HG03442 (cell line): ENCODE measurements around the gene CYP27A1.
A peak's percentile ranks its signal among the peaks of the same experiment; 100 is the strongest.

ENCODE experiments used
- ATAC-seq: cut with Tn5 transposase; IDR thresholded peaks from one replicate; pipeline ENCODE4 v1.9.1; 2021; ENCODE audit warnings: mild to moderate bottlenecking, moderate library complexity; ENCODE audit not compliant: unreplicated experiment

CYP27A1 gene

GRCh38 chr2:218781691-218782527, at the start of gene CYP27A1:
Gene CYP27A1, plus strand, starts transcription at chr2:218782147. Its CDS starts 36 bp downstream, at chr2:218782183.
- no peak for ATAC-seq

- no peak for ATAC-seq
Measured at GRCh38 chr2:218732761-218733158, 49.2 kb upstream of the CYP27A1 start.

GRCh38 chr2:218733171-218734021, 48.6 kb upstream of the CYP27A1 start:
- ATAC-seq = peak; percentile 42

- ATAC-seq = no peak
Measured at GRCh38 chr2:218734190-218734975, 47.6 kb upstream of the CYP27A1 start.

DNA sequence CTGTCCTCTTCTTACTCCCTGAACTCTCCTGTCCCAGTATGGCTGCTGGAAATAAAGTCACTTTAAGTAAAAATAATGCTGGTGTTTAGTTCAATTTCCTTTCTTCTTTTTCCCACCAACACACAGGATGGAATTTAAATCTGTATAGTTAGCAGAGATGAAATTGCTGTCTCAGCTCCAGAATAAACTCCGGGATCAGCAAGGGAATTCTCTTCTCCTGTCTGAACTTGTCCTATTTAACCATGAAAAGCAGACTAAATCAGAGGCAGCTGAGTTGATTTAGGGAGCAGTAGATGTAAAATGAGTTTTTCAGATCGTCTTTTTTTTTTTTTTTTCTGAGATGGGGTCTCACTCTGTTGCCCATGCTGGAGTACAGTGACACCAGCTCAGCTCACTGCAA, 45.4 kb upstream of the CYP27A1 start:
- ATAC-seq = no peak

- peak; percentile 63 for ATAC-seq
Measured at GRCh38 chr2:218743068-218743467, 38.9 kb upstream of the CYP27A1 start.

- ATAC-seq = no peak
Measured at GRCh38 chr2:218744615-218745014, 37.3 kb upstream of the CYP27A1 start.

GRCh38 chr2:218745160-218745558, 36.8 kb upstream of the CYP27A1 start:
- ATAC-seq = no peak

DNA sequence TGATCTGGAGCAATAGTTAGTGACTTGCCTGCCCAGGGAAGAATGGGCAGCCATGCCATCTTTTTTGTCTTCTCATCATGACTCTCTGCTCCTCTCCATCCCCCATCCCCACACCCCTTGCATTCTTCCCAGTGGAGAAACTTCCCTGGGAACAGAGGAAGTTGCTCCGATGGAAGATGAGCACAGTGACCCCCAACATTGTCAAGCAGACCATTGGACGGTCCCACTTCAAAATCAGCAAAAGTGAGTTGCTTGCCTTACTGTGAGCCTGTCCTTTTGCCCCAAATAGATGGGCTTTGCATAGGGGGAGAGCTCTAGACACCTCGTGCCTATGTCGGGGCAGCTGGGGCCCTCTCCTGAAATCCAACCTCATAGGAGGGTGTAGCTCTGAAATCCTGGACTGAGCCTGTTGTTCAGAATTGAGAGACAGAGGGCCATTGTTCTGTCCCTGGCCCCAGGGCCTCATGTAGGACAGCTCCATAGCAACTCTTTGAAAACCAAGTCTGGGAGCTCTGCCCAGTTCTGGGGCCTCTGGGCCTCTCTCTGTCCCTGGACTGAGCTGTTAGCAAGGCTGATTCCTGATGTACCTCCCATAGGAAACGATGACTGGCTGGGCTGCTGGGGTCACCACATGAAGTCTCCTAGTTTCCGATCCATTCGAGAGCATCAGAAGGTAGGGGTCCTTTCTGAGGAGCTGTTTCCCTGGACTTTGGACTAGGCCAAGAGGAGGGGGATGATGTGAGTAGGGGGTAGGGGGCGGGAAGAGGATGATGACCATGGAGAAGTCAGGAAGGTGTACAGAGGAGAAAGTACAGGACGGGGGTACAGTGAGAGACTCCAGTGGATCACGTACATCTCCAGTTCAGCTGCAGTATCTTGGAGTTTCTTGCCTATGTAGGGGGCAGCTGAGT, 36.1 kb upstream of the CYP27A1 start:
- ATAC-seq = no peak

DNA sequence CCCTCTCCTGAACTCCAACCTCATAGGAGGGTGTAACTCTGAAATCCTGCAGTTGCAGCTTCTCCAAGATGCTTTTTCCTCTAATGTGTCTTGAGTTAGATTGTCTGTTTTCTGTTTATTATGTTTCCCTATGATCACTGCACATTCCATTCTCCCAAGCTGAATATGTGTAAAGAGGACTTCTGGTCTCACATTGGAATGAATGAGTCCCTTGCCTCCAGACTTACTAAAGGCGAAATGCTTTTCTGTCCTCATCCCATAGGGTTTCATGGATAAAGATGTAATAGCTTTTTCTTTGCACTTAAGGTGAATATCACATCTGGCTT, 35.5 kb upstream of the CYP27A1 start:
- ATAC-seq = no peak

DNA sequence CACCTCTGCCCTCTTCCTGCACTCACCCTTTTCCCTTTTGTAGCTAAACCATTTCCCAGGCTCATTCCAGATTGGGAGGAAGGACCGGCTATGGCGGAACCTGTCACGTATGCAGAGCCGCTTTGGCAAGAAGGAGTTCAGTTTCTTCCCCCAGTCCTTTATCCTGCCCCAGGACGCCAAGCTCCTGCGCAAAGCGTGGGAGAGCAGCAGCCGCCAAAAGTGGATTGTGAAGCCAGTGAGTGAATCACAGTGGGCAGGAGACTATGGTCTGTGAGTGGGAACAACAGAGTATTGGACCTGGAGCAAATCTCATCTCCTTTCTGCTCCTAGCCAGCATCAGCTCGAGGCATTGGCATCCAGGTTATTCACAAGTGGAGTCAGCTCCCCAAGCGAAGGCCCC, 35.0 kb upstream of the CYP27A1 start:
- ATAC-seq = no peak

DNA sequence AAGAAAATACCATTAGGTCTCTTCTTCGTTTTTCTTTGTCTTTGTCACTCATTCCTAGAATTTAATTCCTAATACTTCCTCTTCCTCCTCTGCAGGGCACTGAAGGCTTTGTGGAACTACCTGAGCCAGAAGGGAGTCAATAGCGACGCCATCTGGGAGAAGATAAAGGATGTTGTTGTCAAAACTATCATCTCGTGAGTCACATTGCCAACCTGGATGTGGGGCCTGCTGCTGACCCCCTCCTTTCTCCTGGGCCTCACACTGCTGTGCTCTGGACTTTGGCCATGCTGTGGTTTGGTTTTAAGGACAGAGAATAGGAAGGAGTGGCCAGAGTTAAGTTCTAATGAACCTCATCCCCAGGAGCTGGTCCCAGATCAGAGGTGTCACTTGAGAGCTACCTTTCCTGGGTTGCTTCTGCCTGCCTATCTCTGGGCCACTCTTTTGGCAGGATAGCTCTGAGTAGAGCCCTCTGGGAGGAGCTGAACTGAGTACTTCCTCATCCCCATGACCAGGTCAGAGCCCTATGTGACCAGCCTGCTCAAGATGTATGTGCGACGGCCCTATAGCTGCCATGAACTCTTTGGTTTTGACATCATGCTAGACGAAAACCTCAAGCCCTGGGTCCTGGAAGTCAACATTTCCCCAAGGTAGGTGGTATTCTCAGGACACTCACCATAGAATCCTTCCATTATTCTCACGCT, 33.1 kb upstream of the CYP27A1 start:
- ATAC-seq = no peak

- no peak for ATAC-seq
Measured at GRCh38 chr2:218754201-218754600, 27.7 kb upstream of the CYP27A1 start.

GRCh38 chr2:218754781-218755180, 27.2 kb upstream of the CYP27A1 start:
- ATAC-seq = no peak

DNA sequence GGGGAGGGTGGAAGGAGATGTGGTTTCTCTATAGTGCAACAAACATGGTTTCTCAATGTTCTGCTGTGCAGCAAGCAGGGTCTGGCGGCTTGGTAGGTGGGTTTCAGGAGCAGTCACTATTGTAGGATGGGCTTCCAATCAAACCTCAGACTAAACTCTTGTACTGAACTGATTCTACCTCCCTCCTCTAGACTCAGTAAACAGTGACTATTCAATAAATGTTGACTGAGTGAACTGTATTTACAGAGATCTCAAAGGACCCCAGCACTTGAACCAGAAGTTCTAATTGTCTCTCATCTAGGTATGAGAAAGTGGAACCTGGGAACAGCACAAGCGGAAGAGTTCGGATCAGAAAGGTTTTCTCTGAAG, 26.8 kb upstream of the CYP27A1 start:
- ATAC-seq = no peak

GRCh38 chr2:218755567-218756404, 26.2 kb upstream of the CYP27A1 start:
- no peak for ATAC-seq

DNA sequence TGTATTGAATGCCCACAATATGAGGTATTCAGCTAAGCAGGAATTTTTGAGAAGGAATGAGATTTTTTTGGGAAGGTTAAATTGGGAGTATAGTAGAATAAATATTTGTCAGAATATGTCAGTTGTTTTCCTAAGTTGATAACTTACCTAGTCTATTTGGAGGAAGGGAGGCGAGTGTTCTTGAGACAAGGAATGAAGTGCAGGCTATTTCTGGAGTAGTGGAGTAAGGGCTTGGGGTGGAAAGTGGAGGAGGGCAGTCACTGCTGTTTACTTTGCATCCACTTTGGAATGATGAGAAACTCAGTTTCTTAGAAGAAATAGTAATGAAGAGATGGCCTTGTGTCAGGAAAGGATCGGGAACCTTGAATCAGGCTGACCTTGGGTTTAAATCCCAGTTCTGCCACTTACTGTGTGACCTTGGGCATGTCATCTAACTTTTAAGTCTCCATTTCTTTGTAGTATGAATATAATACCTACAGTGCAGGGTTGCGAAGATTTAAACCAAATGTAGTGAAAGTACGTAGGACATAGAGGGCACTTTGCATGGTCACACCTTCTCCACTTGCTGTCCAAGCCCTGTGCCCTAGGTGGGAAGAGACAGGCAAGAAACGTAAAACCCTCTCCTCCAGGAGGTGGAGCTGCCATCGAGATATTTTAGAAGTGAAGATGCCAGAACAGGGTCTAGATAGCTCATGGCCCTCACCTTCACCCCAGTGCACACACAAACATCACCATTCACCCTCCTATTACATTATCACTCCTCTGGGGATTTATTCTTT, 25.2 kb upstream of the CYP27A1 start:
- no peak for ATAC-seq

- ATAC-seq = no peak
Measured at GRCh38 chr2:218761795-218762194, 20.2 kb upstream of the CYP27A1 start.
